Measurements from ENCODE around the gene DYNC1I1.

The DYNC1I1 gene

DNA sequence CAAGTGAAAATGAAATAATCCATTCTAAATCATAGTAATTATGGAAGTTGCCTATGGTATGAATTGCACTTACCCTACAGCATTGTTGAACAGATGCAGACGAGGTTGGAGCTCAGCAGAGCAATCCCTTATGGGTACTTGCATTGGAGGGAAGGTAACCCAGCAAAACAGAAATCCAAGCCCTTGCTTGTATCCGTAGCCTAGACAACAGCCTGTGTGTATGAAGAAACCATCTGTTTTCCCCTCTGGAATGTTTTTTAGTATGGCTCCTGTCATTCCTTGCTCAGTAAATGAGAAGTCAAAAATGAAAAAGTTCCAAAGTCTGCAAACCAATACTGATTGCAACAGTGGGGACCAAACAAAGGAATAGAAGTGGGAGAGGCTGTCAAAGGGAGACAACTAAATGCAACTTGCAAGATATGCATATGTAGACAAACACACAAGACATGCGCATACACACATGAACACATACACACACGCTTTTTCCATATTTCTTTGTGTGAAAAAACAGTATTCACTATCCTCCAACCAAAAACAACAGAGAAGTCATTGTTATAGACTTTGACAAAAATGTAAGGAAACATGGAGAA, 260.8 kb downstream of the DYNC1I1 start:
- H3K27ac ChIP-seq, result no peak overlapping the region
- TF ChIP-seq CTCF (conservative IDR thresholded peaks at IDR 0.05), result no peak

GRCh38 chr7:96034940-96035727, 262.8 kb downstream of the DYNC1I1 start:
- H3K27ac ChIP-seq, result peak overlapping the region; percentile 29; the same call in 1 of the 2 replicates
- no peak for TF ChIP-seq CTCF (conservative IDR thresholded peaks at IDR 0.05)

- no peak for TF ChIP-seq CTCF (conservative IDR thresholded peaks at IDR 0.05)
- H3K27ac ChIP-seq, result no peak overlapping the region
Measured at GRCh38 chr7:96040250-96040772, 268.0 kb downstream of the DYNC1I1 start.

DNA sequence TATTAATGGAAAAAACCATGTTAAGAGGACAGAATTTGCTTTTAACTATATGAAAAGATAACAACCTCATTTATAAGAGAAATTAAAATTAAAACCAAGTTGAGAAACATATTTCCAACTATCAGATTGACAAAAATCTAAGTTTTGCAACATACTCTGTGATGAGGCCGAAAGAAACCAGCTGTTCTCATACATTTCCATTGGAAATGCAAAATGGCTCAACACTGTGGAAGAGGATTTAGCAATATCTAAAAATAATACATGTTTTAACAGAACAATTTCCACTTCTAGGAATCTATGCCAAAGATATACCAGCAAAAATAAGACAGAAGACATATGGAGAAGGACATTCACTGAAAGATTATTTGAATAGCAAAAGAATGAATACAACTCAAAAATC, 268.8 kb downstream of the DYNC1I1 start:
- no peak overlapping the region for H3K27ac ChIP-seq
- TF ChIP-seq CTCF (conservative IDR thresholded peaks at IDR 0.05), result no peak

GRCh38 chr7:96045181-96045580, 272.8 kb downstream of the DYNC1I1 start:
- H3K27ac ChIP-seq, result no peak overlapping the region
- TF ChIP-seq CTCF (conservative IDR thresholded peaks at IDR 0.05), result no peak

DNA sequence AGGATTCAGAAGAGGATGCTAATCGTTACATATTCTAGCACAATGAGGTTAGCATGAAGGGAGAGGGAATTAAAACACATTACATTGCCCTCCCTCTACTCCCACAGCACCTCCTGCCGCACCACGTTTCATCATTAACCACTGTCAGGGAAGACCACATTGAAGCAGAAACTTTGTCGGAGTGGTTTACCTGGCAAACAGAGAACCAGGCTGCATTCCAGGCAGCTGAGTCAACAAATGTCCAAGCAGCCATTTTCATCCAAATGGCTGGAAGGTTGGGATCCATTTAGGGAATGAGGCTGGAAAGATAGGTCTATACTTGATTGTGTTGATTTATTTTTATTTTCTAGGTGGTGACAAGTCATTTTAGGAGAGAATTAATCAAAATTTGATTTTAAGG, 273.6 kb downstream of the DYNC1I1 start:
- no peak overlapping the region for H3K27ac ChIP-seq
- no peak for TF ChIP-seq CTCF (conservative IDR thresholded peaks at IDR 0.05)

GRCh38 chr7:96052289-96052688, 279.9 kb downstream of the DYNC1I1 start:
- TF ChIP-seq CTCF (conservative IDR thresholded peaks at IDR 0.05), result no peak
- no peak overlapping the region for H3K27ac ChIP-seq
